ENCODE results near the gene PPIF.

- no peak for TF ChIP-seq CTCF (IDR thresholded peaks at IDR 0.05)
- TF ChIP-seq EZH2 (IDR thresholded peaks at IDR 0.05; ENCODE audit: borderline replicate concordance, insufficient read depth, low read depth, low read length, poor library complexity, severe bottlenecking), result no peak
Observed at GRCh38 chr10:79331709-79332108, 15.6 kb upstream of the PPIF start.
